H9 (cell line): ENCODE data around the gene ITPK1. TPM values are rescaled to one million over a fixed set of nuclear protein-coding genes. Genes with fewer than 3 reads are reported as not detected.
A peak's percentile ranks its signal among the peaks of the same experiment; 100 is the strongest.

Experiments
- DNase-seq: peaks from one replicate; pipeline ENCODE4 v3.0.0-alpha.2; 2017
- H2AFZ ChIP-seq: one replicate; pipeline ENCODE4 v1.6.1; 2013; ENCODE audit warnings: mild to moderate bottlenecking, low read length, control low read depth, moderate library complexity
- H2AK5ac ChIP-seq: 2 replicates; pipeline ENCODE4 v1.6.1; 2013; ENCODE audit warnings: low read length, control low read depth, mixed read lengths; ENCODE audit not compliant: insufficient read length
- H2BK120ac ChIP-seq: one replicate; pipeline ENCODE4 v1.6.1; 2013; ENCODE audit warnings: low read depth, mild to moderate bottlenecking, low read length, control low read depth, inconsistent platforms; ENCODE audit not compliant: poor library complexity, severe bottlenecking
- H2BK12ac ChIP-seq: 2 replicates; pipeline ENCODE4 v1.6.1; 2013; ENCODE audit warnings: low read length, control low read depth, mixed read lengths, low read depth; ENCODE audit not compliant: insufficient read length
- H2BK15ac ChIP-seq: 2 replicates; pipeline ENCODE4 v1.6.1; 2013; ENCODE audit warnings: low read depth, low read length, control low read depth
- H2BK20ac ChIP-seq: one replicate; pipeline ENCODE4 v1.6.1; 2013; ENCODE audit warnings: low read depth, mild to moderate bottlenecking, low read length, control low read depth, inconsistent platforms; ENCODE audit not compliant: poor library complexity, severe bottlenecking
- H2BK5ac ChIP-seq: 2 replicates; pipeline ENCODE4 v1.6.1; 2013; ENCODE audit warnings: low read length, control low read depth, mixed read lengths; ENCODE audit not compliant: insufficient read length
- H3K14ac ChIP-seq: 2 replicates; pipeline ENCODE4 v1.6.1; 2013; ENCODE audit warnings: low read length, control low read depth; ENCODE audit not compliant: insufficient read depth
- H3K18ac ChIP-seq: 2 replicates; pipeline ENCODE4 v1.6.1; 2013; ENCODE audit warnings: low read depth, mild to moderate bottlenecking, mixed read lengths, low read length, control low read depth; ENCODE audit not compliant: insufficient read length
- H3K23ac ChIP-seq: 2 replicates; pipeline ENCODE4 v1.6.1; 2013; ENCODE audit warnings: low read length, control low read depth, mixed read lengths, low read depth; ENCODE audit not compliant: insufficient read length
- H3K23me2 ChIP-seq: 2 replicates; pipeline ENCODE4 v1.6.1; 2013; ENCODE audit warnings: low read depth, mild to moderate bottlenecking, mixed read lengths, low read length, control low read depth; ENCODE audit not compliant: insufficient read length, poor library complexity, severe bottlenecking
- H3K27ac ChIP-seq: 2 replicates; pipeline ENCODE4 v1.5.1; 2013; ENCODE audit warnings: low read length, control low read depth, mixed read lengths, low read depth; ENCODE audit not compliant: insufficient read length
- H3K27me3 ChIP-seq: 2 replicates; pipeline ENCODE4 v1.6.1; 2013; ENCODE audit warnings: low read length, control low read depth, inconsistent platforms; ENCODE audit not compliant: insufficient read depth
- H3K4ac ChIP-seq: 2 replicates; pipeline ENCODE4 v1.6.1; 2013; ENCODE audit warnings: low read depth, mild to moderate bottlenecking, control low read depth, inconsistent platforms, low read length, moderate library complexity
- H3K4me1 ChIP-seq: 2 replicates; pipeline ENCODE4 v1.6.1; 2013; ENCODE audit warnings: low read length, control low read depth, inconsistent platforms; ENCODE audit not compliant: insufficient read depth
- H3K4me2 ChIP-seq: 2 replicates; pipeline ENCODE4 v1.6.1; 2013; ENCODE audit warnings: low read length, control low read depth, mixed read lengths; ENCODE audit not compliant: insufficient read length, insufficient read depth
- H3K56ac ChIP-seq: 2 replicates; pipeline ENCODE4 v1.6.1; 2013; ENCODE audit warnings: low read depth, mild to moderate bottlenecking, mixed read lengths, low read length, control low read depth; ENCODE audit not compliant: insufficient read length
- H3K79me1 ChIP-seq: 2 replicates; pipeline ENCODE4 v1.6.1; 2013; ENCODE audit warnings: low read depth, mild to moderate bottlenecking, moderate library complexity, low read length, control low read depth, inconsistent platforms; ENCODE audit not compliant: insufficient read depth, poor library complexity, severe bottlenecking
- H3K79me2 ChIP-seq: 2 replicates; pipeline ENCODE4 v1.6.1; 2013; ENCODE audit warnings: low read length, control low read depth, inconsistent platforms; ENCODE audit not compliant: insufficient read depth
- H3K9ac ChIP-seq: 2 replicates; pipeline ENCODE4 v1.6.1; 2013; ENCODE audit warnings: low read length, control low read depth, mixed read lengths; ENCODE audit not compliant: insufficient read length; ENCODE audit errors: extremely low read depth
- H3K9me3 ChIP-seq: one replicate; pipeline ENCODE4 v1.6.1; 2013; ENCODE audit warnings: low read depth, low read length, inconsistent platforms; ENCODE audit not compliant: control insufficient read depth
- H3T11ph ChIP-seq: one replicate; pipeline ENCODE4 v1.6.1; 2013; ENCODE audit warnings: mild to moderate bottlenecking, low read length, control low read depth, inconsistent platforms
- H4K20me1 ChIP-seq: one replicate; pipeline ENCODE4 v1.6.1; 2013; ENCODE audit not compliant: control insufficient read depth, insufficient read length, insufficient read depth
- H4K5ac ChIP-seq: 2 replicates; pipeline ENCODE4 v1.6.1; 2013; ENCODE audit warnings: low read depth, mild to moderate bottlenecking, mixed read lengths, low read length, control low read depth; ENCODE audit not compliant: insufficient read length
- H4K8ac ChIP-seq: replicated peaks from 2 replicates; pipeline ENCODE4 v1.6.1; 2013; ENCODE audit warnings: low read length, control low read depth, mixed read lengths, low read depth; ENCODE audit not compliant: insufficient read length
- H4K91ac ChIP-seq: 2 replicates; pipeline ENCODE4 v1.6.1; 2013; ENCODE audit warnings: low read depth, mild to moderate bottlenecking, moderate library complexity, mixed read lengths, low read length, control low read depth; ENCODE audit not compliant: insufficient read length
- H3K27ac Mint-ChIP-seq, 3 experiments: 2 replicates in 2 of 3; 3 replicates in 1 of 3; pipeline ENCODE4 v1.8.0; 2020 to 2021; ENCODE audit warnings: mixed read lengths in 3 of 3, mild to moderate bottlenecking in 1 of 3, moderate library complexity in 1 of 3
- H3K27me3 Mint-ChIP-seq: 2 replicates; pipeline ENCODE4 v1.8.0; 2021; ENCODE audit warnings: low read depth, mild to moderate bottlenecking, moderate library complexity, mixed read lengths
- H3K36me3 Mint-ChIP-seq, 3 experiments: 2 replicates in 2 of 3; 3 replicates in 1 of 3; pipeline ENCODE4 v1.8.0; 2020 to 2021; ENCODE audit warnings: low read depth in 3 of 3, mixed read lengths in 3 of 3; ENCODE audit not compliant: insufficient read depth in 1 of 3
- H3K4me1 Mint-ChIP-seq, 2 experiments: 2 replicates each; pipeline ENCODE4 v1.8.0; 2020; ENCODE audit warnings: mixed read lengths in 2 of 2
- H3K4me3 Mint-ChIP-seq, 2 experiments: 2 replicates in 1 of 2; 3 replicates in 1 of 2; pipeline ENCODE4 v1.8.0; 2020 to 2021; ENCODE audit warnings: mild to moderate bottlenecking in 2 of 2, mixed read lengths in 2 of 2, moderate library complexity in 1 of 2
- H3K9me3 Mint-ChIP-seq, 2 experiments: 2 replicates in 1 of 2; 3 replicates in 1 of 2; pipeline ENCODE4 v1.8.0; 2020; ENCODE audit warnings: mild to moderate bottlenecking in 2 of 2, mixed read lengths in 2 of 2, moderate library complexity in 1 of 2
- CTCF ChIP-seq: fragments of 200-600 bp; sonication (generic); conservative IDR thresholded peaks from 3 replicates; pipeline ENCODE4 v1.8.0; 2021; ENCODE audit warnings: antibody characterized with exemption, mild to moderate bottlenecking
- WGBS: extraction: QIAGEN DNeasy Blood & Tissue Kit; methylation state at CpG from one replicate; pipeline ENCODE4 v1.1.7; 2013; ENCODE audit warnings: missing lambda C conversion rate, low lambda C conversion rate, mixed read lengths; ENCODE audit not compliant: insufficient read length; ENCODE audit errors: extremely low coverage; 5-methylcytosine and 5-hydroxymethylcytosine counted together
- total RNA-seq: library from RNA; stranded (reverse); gene quantifications from 2 replicates; pipeline ENCODE4 v1.2.1, GENCODE V29; 2021

Gene ITPK1
- total RNA-seq, 1 experiment from 2014 or later, result 92.7 TPM

- DNase-seq, result no peak
- Histone ChIP-seq H3K9me3 (no peaks in the 10 kb centered on the region), H2BK120ac (no peak overlapping the region), H2BK12ac (no peak overlapping the region), H2BK20ac (no peak overlapping the region), H3K79me2 (no peaks in the 10 kb centered on the region), H3K18ac (no peak overlapping the region), H4K8ac (no peak overlapping the region), H3K9ac (no peak overlapping the region), H3K23ac (no peak overlapping the region), H3K4ac (no peak overlapping the region), H3K27me3 (no peaks in the 10 kb centered on the region), H3K14ac (no peak overlapping the region; the same call in 1 of the 2 replicates), H2AFZ (no peak overlapping the region), H2BK15ac (no peak overlapping the region), H3T11ph (no peak overlapping the region), H4K20me1 (no peaks in the 10 kb centered on the region), H3K79me1 (no peaks in the 10 kb centered on the region), H2AK5ac (no peak overlapping the region), H4K91ac (no peak overlapping the region), H3K4me2 (no peak overlapping the region), H2BK5ac (no peak overlapping the region), H3K27ac (no peak overlapping the region), H3K56ac (no peak overlapping the region), H3K23me2 (no peaks in the 10 kb centered on the region), H3K4me1 (no peaks in the 10 kb centered on the region), H4K5ac (no peak overlapping the region)
- Mint-ChIP-seq H3K4me3 (no peak overlapping the region), H3K4me1 (peaks cover 25 to 27% of the 10 kb centered on the region in 2 experiments), H3K27me3 (no peaks in the 10 kb centered on the region), H3K27ac (0 out of 7 replicates have a peak overlapping the region, but pooled peaks of 1 of the 3 experiments have one; percentile 28), H3K9me3 (peaks cover 6 to 8% of the 10 kb centered on the region in 2 experiments), H3K36me3 (peaks cover 18 to 39% (median 24%) of the 10 kb centered on the region in 3 experiments)
- no CpG with 5 or more reads among the region's 18 CpGs for WGBS
- no peak for TF ChIP-seq CTCF
Measured at GRCh38 chr14:92960706-92961566, 154.8 kb downstream of the ITPK1 start.
